ENCODE measurements around the gene ADAM12.

ADAM12 gene

GRCh38 chr10:126376956-126377355, 11.3 kb downstream of the ADAM12 start:
- DNase-seq (ENCODE audit: low read depth): no peak
- no peak overlapping the region for H3K4me3 ChIP-seq (ENCODE audit: control insufficient read depth, low read depth, low read length)

GRCh38 chr10:126375926-126376554, 12.2 kb downstream of the ADAM12 start:
- TF ChIP-seq CTCF (IDR thresholded peaks at IDR 0.05; ENCODE audit: control insufficient read depth, insufficient read depth, low read depth, low read length, missing control alignments): no peak
- no peak overlapping the region for H3K4me3 ChIP-seq (ENCODE audit: control insufficient read depth, low read depth, low read length)
- no peak for DNase-seq (ENCODE audit: low read depth)

More at GRCh38 chr10:126376956-126377355, 11.3 kb downstream of the ADAM12 start:
- TF ChIP-seq CTCF (IDR thresholded peaks at IDR 0.05; ENCODE audit: control insufficient read depth, insufficient read depth, low read depth, low read length, missing control alignments): no peak

GRCh38 chr10:126375299-126375698, 13.0 kb downstream of the ADAM12 start:
- no peak for DNase-seq (ENCODE audit: low read depth)
- TF ChIP-seq CTCF (IDR thresholded peaks at IDR 0.05; ENCODE audit: control insufficient read depth, insufficient read depth, low read depth, low read length, missing control alignments): no peak
- no peak overlapping the region for H3K4me3 ChIP-seq (ENCODE audit: control insufficient read depth, low read depth, low read length)

GRCh38 chr10:126374435-126374834, 13.8 kb downstream of the ADAM12 start:
- no peak for DNase-seq (ENCODE audit: low read depth)

GRCh38 chr10:126373972-126374371, 14.3 kb downstream of the ADAM12 start:
- no peak for DNase-seq (ENCODE audit: low read depth)
- no peak overlapping the region for H3K4me3 ChIP-seq (ENCODE audit: control insufficient read depth, low read depth, low read length)
- no peak for TF ChIP-seq CTCF (IDR thresholded peaks at IDR 0.05; ENCODE audit: control insufficient read depth, insufficient read depth, low read depth, low read length, missing control alignments)

More at GRCh38 chr10:126374435-126374834, 13.8 kb downstream of the ADAM12 start:
- no peak for TF ChIP-seq CTCF (IDR thresholded peaks at IDR 0.05; ENCODE audit: control insufficient read depth, insufficient read depth, low read depth, low read length, missing control alignments)
- no peak overlapping the region for H3K4me3 ChIP-seq (ENCODE audit: control insufficient read depth, low read depth, low read length)

GRCh38 chr10:126373147-126373546, 15.1 kb downstream of the ADAM12 start:
- no peak overlapping the region for H3K4me3 ChIP-seq (ENCODE audit: control insufficient read depth, low read depth, low read length)
- no peak for DNase-seq (ENCODE audit: low read depth)
- no peak for TF ChIP-seq CTCF (IDR thresholded peaks at IDR 0.05; ENCODE audit: control insufficient read depth, insufficient read depth, low read depth, low read length, missing control alignments)
